H1 (cell line): ENCODE data around the gene CHST9. TPM values are rescaled to one million over a fixed set of nuclear protein-coding genes. Genes with fewer than 3 reads are reported as not detected.

Experiments
- CTCF ChIA-PET: fragments of 300-600 bp; sonication (Branson Sonifier 250); formaldehyde crosslinking; loops from one replicate; lab custom pipeline; 2021; ENCODE audit not compliant: partially characterized antibody; lab: Charles Lee
- POLR2A ChIA-PET: fragments of 300-600 bp; sonication (Branson Sonifier 250); formaldehyde crosslinking; loops from one replicate; lab custom pipeline; 2021; ENCODE audit warnings: inconsistent platforms; ENCODE audit not compliant: partially characterized antibody; lab: Charles Lee
- DNase-seq, 2 experiments: peaks; one replicate each; pipeline versions ENCODE4 v3.0.0 to v3.0.0-alpha.2; 2010 to 2022; ENCODE audit warnings: low spot score in 2 of 2, low read depth in 1 of 2, mixed read lengths in 1 of 2
- FAIRE-seq: peaks from 2 replicates; lab custom pipeline; 2011; peaks lifted over from hg19 to GRCh38; lab: Jason Lieb, UNC
- H2AFZ ChIP-seq: 2 replicates; pipeline ENCODE4 v1.8.1; 2012; ENCODE audit warnings: low read length, inconsistent platforms
- H2AK5ac ChIP-seq: 2 replicates; pipeline ENCODE4 v1.6.1; 2013; ENCODE audit warnings: low read depth, low read length
- H2BK120ac ChIP-seq: replicated peaks from 2 replicates; pipeline ENCODE3; 2013; ENCODE audit warnings: low read depth, low read length, inconsistent platforms
- H2BK12ac ChIP-seq: 2 replicates; pipeline ENCODE4 v1.6.1; 2013; ENCODE audit warnings: low read depth, low read length
- H2BK15ac ChIP-seq: 2 replicates; pipeline ENCODE4 v1.6.1; 2013; ENCODE audit warnings: low read length
- H2BK20ac ChIP-seq: 2 replicates; pipeline ENCODE4 v1.6.1; 2013; ENCODE audit warnings: low read length
- H2BK5ac ChIP-seq: 2 replicates; pipeline ENCODE4 v1.6.1; 2013; ENCODE audit warnings: low read depth, low read length
- H3K14ac ChIP-seq: 2 replicates; pipeline ENCODE4 v1.6.1; 2013; ENCODE audit warnings: inconsistent platforms; ENCODE audit not compliant: insufficient read length
- H3K18ac ChIP-seq: 2 replicates; pipeline ENCODE4 v1.6.1; 2013; ENCODE audit warnings: low read length; ENCODE audit errors: extremely low read depth
- H3K23ac ChIP-seq: 2 replicates; pipeline ENCODE4 v1.6.1; 2013; ENCODE audit warnings: inconsistent platforms; ENCODE audit not compliant: insufficient read length
- H3K23me2 ChIP-seq: 2 replicates; pipeline ENCODE4 v1.6.1; 2013; ENCODE audit warnings: low read depth, low read length
- H3K27ac ChIP-seq: 2 replicates; pipeline ENCODE4 v1.6.1; 2011; ENCODE audit warnings: low read depth, low read length, inconsistent platforms
- H3K27me3 ChIP-seq, 4 experiments: replicated peaks in 1 of 4; 1 replicate in 1 of 4; 2 replicates in 3 of 4; pipeline versions ENCODE4 v1.6.1 to v1.8.1; 2011 to 2013; ENCODE audit warnings: low read length in 3 of 4, mild to moderate bottlenecking in 3 of 4, inconsistent platforms in 2 of 4, mixed read lengths in 2 of 4, moderate library complexity in 1 of 4; ENCODE audit not compliant: control insufficient read depth in 3 of 4, insufficient read depth in 3 of 4; ENCODE audit errors: extremely low read depth in 1 of 4
- H3K36me3 ChIP-seq, 4 experiments: 2 replicates each; pipeline versions ENCODE4 v1.6.1 to v1.8.1; 2011 to 2013; ENCODE audit warnings: mild to moderate bottlenecking in 4 of 4, low read length in 3 of 4, moderate library complexity in 2 of 4, control low read depth in 1 of 4, inconsistent platforms in 1 of 4; ENCODE audit not compliant: insufficient read depth in 4 of 4, control insufficient read depth in 2 of 4
- H3K4ac ChIP-seq: replicated peaks from 2 replicates; pipeline ENCODE3; 2013; ENCODE audit warnings: low read length, low read depth, mixed read lengths, inconsistent platforms; ENCODE audit not compliant: insufficient read length
- H3K4me1 ChIP-seq, 4 experiments: replicated peaks in 1 of 4; 1 replicate in 1 of 4; 2 replicates in 3 of 4; pipeline versions ENCODE4 v1.6.1 to v1.8.1; 2011 to 2013; ENCODE audit warnings: low read length in 3 of 4, inconsistent platforms in 2 of 4, mixed read lengths in 1 of 4; ENCODE audit not compliant: insufficient read depth in 4 of 4, control insufficient read depth in 3 of 4
- H3K4me2 ChIP-seq, 2 experiments: 2 replicates each; pipeline versions ENCODE4 v1.6.1 to v1.8.1; 2011 to 2013; ENCODE audit warnings: low read depth in 2 of 2, low read length in 2 of 2, control low read depth in 1 of 2, inconsistent platforms in 1 of 2, mild to moderate bottlenecking in 1 of 2; ENCODE audit not compliant: insufficient read depth in 1 of 2
- H3K4me3 ChIP-seq, 4 experiments: fragments of 200-600, 300-600 bp in 1 of 4; sonication (generic), shearing (Covaris generic), sonication (Bioruptor Twin) in 1 of 4; 2 replicates each; pipeline versions ENCODE4 v1.5.1 to v1.8.1; 2011 to 2016; ENCODE audit warnings: low read length in 4 of 4, low read depth in 3 of 4, control low read depth in 2 of 4, inconsistent platforms in 2 of 4, mild to moderate bottlenecking in 2 of 4, mixed read lengths in 1 of 4, moderate library complexity in 1 of 4; ENCODE audit not compliant: insufficient read depth in 2 of 4; ENCODE audit errors: extremely low read depth in 1 of 4
- H3K56ac ChIP-seq: replicated peaks from 2 replicates; pipeline ENCODE3; 2013; ENCODE audit warnings: low read depth, mild to moderate bottlenecking, mixed read lengths, low read length, inconsistent platforms; ENCODE audit not compliant: insufficient read length
- H3K79me1 ChIP-seq: 2 replicates; pipeline ENCODE4 v1.6.1; 2013; ENCODE audit warnings: low read depth, low read length, control low read depth
- H3K79me2 ChIP-seq, 2 experiments: 2 replicates each; pipeline versions ENCODE4 v1.6.1 to v1.8.1; 2012 to 2013; ENCODE audit warnings: low read length in 2 of 2, mild to moderate bottlenecking in 2 of 2, inconsistent platforms in 1 of 2; ENCODE audit not compliant: insufficient read depth in 2 of 2, control insufficient read depth in 1 of 2
- H3K9ac ChIP-seq, 4 experiments: replicated peaks in 1 of 4; 1 replicate in 1 of 4; 2 replicates in 3 of 4; pipeline versions ENCODE4 v1.6.1 to v1.8.1; 2011 to 2013; ENCODE audit warnings: low read depth in 3 of 4, low read length in 3 of 4, control low read depth in 2 of 4, mild to moderate bottlenecking in 2 of 4, moderate library complexity in 2 of 4, inconsistent platforms in 1 of 4; ENCODE audit errors: extremely low read depth in 1 of 4
- H3K9me3 ChIP-seq, 2 experiments: 2 replicates each; pipeline versions ENCODE4 v1.6.1 to v1.8.1; 2012 to 2013; ENCODE audit warnings: mild to moderate bottlenecking in 2 of 2, moderate library complexity in 2 of 2, control low read depth in 1 of 2, inconsistent platforms in 1 of 2, low read depth in 1 of 2, low read length in 1 of 2, mixed read lengths in 1 of 2; ENCODE audit not compliant: insufficient read depth in 2 of 2
- H4K20me1 ChIP-seq, 2 experiments: replicated peaks in 1 of 2; 2 replicates each; pipeline versions ENCODE3 to v1.8.1; 2011 to 2013; ENCODE audit warnings: inconsistent platforms in 2 of 2, low read length in 2 of 2, mild to moderate bottlenecking in 1 of 2; ENCODE audit not compliant: insufficient read depth in 2 of 2, control insufficient read depth in 1 of 2
- H4K5ac ChIP-seq: 2 replicates; pipeline ENCODE4 v1.6.1; 2013; ENCODE audit warnings: low read length, low read depth, mixed read lengths, inconsistent platforms; ENCODE audit not compliant: insufficient read length
- H4K8ac ChIP-seq: 2 replicates; pipeline ENCODE4 v1.8.0; 2013; ENCODE audit warnings: mild to moderate bottlenecking, moderate library complexity, low read length, inconsistent platforms; ENCODE audit not compliant: insufficient read depth; ENCODE audit errors: extremely low read depth
- H4K91ac ChIP-seq: replicated peaks from 2 replicates; pipeline ENCODE3; 2013; ENCODE audit warnings: low read length, mixed read lengths, inconsistent platforms; ENCODE audit not compliant: insufficient read length
- CEBPB ChIP-seq: IDR thresholded peaks from 2 replicates; pipeline ENCODE4 v1.6.1; 2012; ENCODE audit warnings: low read depth, low read length
- CTCF ChIP-seq, 3 experiments: IDR thresholded peaks; 1 replicate in 2 of 3; 2 replicates in 1 of 3; pipeline versions ENCODE4 v1.5.1 to v1.6.1; 2011; ENCODE audit warnings: low read length in 3 of 3, mild to moderate bottlenecking in 3 of 3, inconsistent platforms in 2 of 3, low read depth in 1 of 3, moderate library complexity in 1 of 3; ENCODE audit not compliant: insufficient read depth in 1 of 3; ENCODE audit errors: control extremely low read depth in 1 of 3
- EGR1 ChIP-seq: IDR thresholded peaks from 2 replicates; pipeline ENCODE4 v1.6.1; 2011; ENCODE audit warnings: low read depth, low read length, borderline replicate concordance
- HDAC2 ChIP-seq, 2 experiments: fragments of 300-600 bp in 1 of 2; sonication (generic) in 1 of 2; IDR thresholded peaks; 2 replicates each; pipeline ENCODE4 v1.6.1; 2011 to 2012; ENCODE audit warnings: low read depth in 2 of 2, low read length in 2 of 2, mild to moderate bottlenecking in 2 of 2, moderate library complexity in 2 of 2, borderline replicate concordance in 1 of 2, inconsistent platforms in 1 of 2
- HDAC6 ChIP-seq: IDR thresholded peaks from one replicate; pipeline ENCODE4 v1.7.1; 2012; ENCODE audit warnings: low read depth, mild to moderate bottlenecking, inconsistent platforms, low read length, moderate library complexity
- JUND ChIP-seq: IDR thresholded peaks from 2 replicates; pipeline ENCODE4 v1.6.1; 2011; ENCODE audit warnings: mild to moderate bottlenecking, improper control_type of control experiment, low read length
- MAFK ChIP-seq: IDR thresholded peaks from 2 replicates; pipeline ENCODE4 v1.6.1; 2012; ENCODE audit warnings: low read depth, mild to moderate bottlenecking, improper control_type of control experiment, low read length
- RBBP5 ChIP-seq: IDR thresholded peaks from 2 replicates; pipeline ENCODE4 v1.7.1; 2012; ENCODE audit warnings: low read depth, mild to moderate bottlenecking, inconsistent platforms, low read length, moderate library complexity, borderline replicate concordance
- RFX5 ChIP-seq: IDR thresholded peaks from 2 replicates; pipeline ENCODE4 v1.6.1; 2011; ENCODE audit warnings: low read depth, low read length, improper control_type of control experiment, borderline replicate concordance
- YY1 ChIP-seq: IDR thresholded peaks from 2 replicates; pipeline ENCODE4 v1.6.1; 2011; ENCODE audit warnings: low read depth, mild to moderate bottlenecking, low read length
- WGBS, 2 experiments: shearing (Covaris generic) in 1 of 2; methylation state at CpG; one replicate each; pipeline versions ENCODE4 v1.1.6 to v1.1.7; 2013 to 2015; ENCODE audit warnings: low lambda C conversion rate in 2 of 2, mixed read lengths in 2 of 2, inconsistent platforms in 1 of 2, low coverage in 1 of 2, missing lambda C conversion rate in 1 of 2; ENCODE audit not compliant: insufficient replicate concordance in 2 of 2, insufficient coverage in 1 of 2, insufficient read length in 1 of 2; ENCODE audit errors: extremely low coverage in 1 of 2, missing lambda C conversion rate in 1 of 2; 5-methylcytosine and 5-hydroxymethylcytosine counted together
- polyA plus RNA-seq, 7 experiments: library from polyadenylated mRNA; depleted of rRNA in 3 of 7; stranded (reverse) in 5 of 7; unstranded in 2 of 7; fragments of >200 nt in 5 of 7; fragments of 200-250 nt in 2 of 7; gene quantifications; 1 replicate in 5 of 7; 2 replicates in 1 of 7; 4 replicates in 1 of 7; pipeline versions ENCODE4 v1.2.1 to v1.2.3, GENCODE V29; 2011 to 2013; ENCODE audit warnings: missing spikeins in 2 of 7, mixed read lengths in 2 of 7
- total RNA-seq: library from RNA; stranded (reverse); fragmentation: NEBNext Ultra II Directional; extraction: Animal tissue kit (Norgen Biotek cat#: 25700); gene quantifications from 2 replicates; pipeline ENCODE4 v1.2.1, GENCODE V29; 2021
- TF ChIP-seq, protein P1 (sequence below): IDR thresholded peaks from 2 replicates; pipeline ENCODE4 v1.6.1; 2011; ENCODE audit warnings: low read length, improper control_type of control experiment

CHST9 gene
- total and polyA plus RNA-seq, 2 of the 8 experiments (the other 6 are each of a cell fraction or from before 2014, with no cell fraction given) = 3.2 to 24.3 TPM

DNA sequence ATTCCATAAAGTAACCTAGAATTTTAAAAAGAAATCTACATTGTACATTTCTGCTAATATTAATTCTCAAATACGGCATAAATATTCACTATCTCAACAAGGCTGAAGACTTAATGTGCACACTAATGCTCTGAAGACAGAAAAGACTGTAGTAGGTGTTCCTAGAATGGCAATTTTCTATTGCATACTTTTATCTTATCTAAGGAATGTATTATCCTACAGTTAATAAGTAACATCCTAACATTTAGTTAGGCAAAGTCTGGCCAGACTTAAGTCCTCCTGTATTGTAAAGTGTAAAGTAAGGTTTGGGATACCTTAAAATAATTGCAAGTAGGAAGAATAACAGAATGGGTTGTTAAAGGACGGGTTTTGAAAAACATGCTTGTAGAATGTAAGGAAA, 42.2 kb downstream of the CHST9 start:
- no peak overlapping the region for H2AFZ ChIP-seq
- no peak overlapping the region for H3K23ac ChIP-seq
- ChIA-PET CTCF (no interaction called here), POLR2A (no interaction called here)
- H2AK5ac ChIP-seq = no peak overlapping the region
- H3K9me3 ChIP-seq = no peaks in the 10 kb centered on the region
- H3K79me2 ChIP-seq = no peaks in the 10 kb centered on the region; a peak in 1 of 4 replicates
- DNase-seq = no peak
- H3K4ac ChIP-seq = no peak overlapping the region
- no peak overlapping the region for H4K8ac ChIP-seq
- no peak overlapping the region for H2BK12ac ChIP-seq
- no peak for FAIRE-seq
- peaks cover 0 to 7% (median 3%) of the 10 kb centered on the region in 4 experiments; a peak in 2 of 7 replicates for H3K4me1 ChIP-seq
- no peak overlapping the region for H4K5ac ChIP-seq
- no peak overlapping the region for H3K56ac ChIP-seq
- H3K36me3 ChIP-seq = no peaks in the 10 kb centered on the region; a peak in 1 of 8 replicates
- no peak overlapping the region for H4K91ac ChIP-seq
- no peak overlapping the region for H3K27ac ChIP-seq
- no peak overlapping the region for H2BK15ac ChIP-seq
- H3K23me2 ChIP-seq = no peaks in the 10 kb centered on the region
- H3K4me3 ChIP-seq = no peak overlapping the region
- WGBS, 2 experiments = 83% methylated on average over 2 of the region's 2 CpGs; no CpG with 5 or more reads in 1 of the 2 experiments
- H4K20me1 ChIP-seq = no peaks in the 10 kb centered on the region
- H3K79me1 ChIP-seq = peaks cover 2% of the 10 kb centered on the region; the same call in 1 of the 2 replicates
- H3K9ac ChIP-seq = no peak overlapping the region
- H2BK120ac ChIP-seq = no peak overlapping the region
- H3K27me3 ChIP-seq = no peaks in the 10 kb centered on the region
- H2BK20ac ChIP-seq = no peak overlapping the region
- H3K14ac ChIP-seq = no peak overlapping the region
- no peak overlapping the region for H3K4me2 ChIP-seq
- no peak overlapping the region for H3K18ac ChIP-seq
- no peak overlapping the region for H2BK5ac ChIP-seq
- TF ChIP-seq HDAC6 (no peak), YY1 (no peak), CTCF (IDR thresholded peaks at IDR 0.05; ENCODE audit: control extremely low read depth in 1 of 3, insufficient read depth in 1 of 3, low read depth in 1 of 3, low read length in 3 of 3) (no peak), HDAC2 (IDR thresholded peaks at IDR 0.05; ENCODE audit: borderline replicate concordance in 1 of 2, low read depth in 2 of 2, low read length in 2 of 2) (no peak), CEBPB (no peak), JUND (no peak), RFX5 (no peak), EGR1 (no peak), RBBP5 (no peak), MAFK (no peak)
- TF ChIP-seq, protein P1, sequence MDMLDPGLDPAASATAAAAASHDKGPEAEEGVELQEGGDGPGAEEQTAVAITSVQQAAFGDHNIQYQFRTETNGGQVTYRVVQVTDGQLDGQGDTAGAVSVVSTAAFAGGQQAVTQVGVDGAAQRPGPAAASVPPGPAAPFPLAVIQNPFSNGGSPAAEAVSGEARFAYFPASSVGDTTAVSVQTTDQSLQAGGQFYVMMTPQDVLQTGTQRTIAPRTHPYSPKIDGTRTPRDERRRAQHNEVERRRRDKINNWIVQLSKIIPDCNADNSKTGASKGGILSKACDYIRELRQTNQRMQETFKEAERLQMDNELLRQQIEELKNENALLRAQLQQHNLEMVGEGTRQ = no peak
